Measurements from ENCODE around the gene FKRP.
"Not testable (repeated sequence)": the region's sequence is repeated elsewhere in the genome, so short reads cannot be mapped to it uniquely, and the experiment has no call there.

Gene FKRP, protein sequence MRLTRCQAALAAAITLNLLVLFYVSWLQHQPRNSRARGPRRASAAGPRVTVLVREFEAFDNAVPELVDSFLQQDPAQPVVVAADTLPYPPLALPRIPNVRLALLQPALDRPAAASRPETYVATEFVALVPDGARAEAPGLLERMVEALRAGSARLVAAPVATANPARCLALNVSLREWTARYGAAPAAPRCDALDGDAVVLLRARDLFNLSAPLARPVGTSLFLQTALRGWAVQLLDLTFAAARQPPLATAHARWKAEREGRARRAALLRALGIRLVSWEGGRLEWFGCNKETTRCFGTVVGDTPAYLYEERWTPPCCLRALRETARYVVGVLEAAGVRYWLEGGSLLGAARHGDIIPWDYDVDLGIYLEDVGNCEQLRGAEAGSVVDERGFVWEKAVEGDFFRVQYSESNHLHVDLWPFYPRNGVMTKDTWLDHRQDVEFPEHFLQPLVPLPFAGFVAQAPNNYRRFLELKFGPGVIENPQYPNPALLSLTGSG

DNA sequence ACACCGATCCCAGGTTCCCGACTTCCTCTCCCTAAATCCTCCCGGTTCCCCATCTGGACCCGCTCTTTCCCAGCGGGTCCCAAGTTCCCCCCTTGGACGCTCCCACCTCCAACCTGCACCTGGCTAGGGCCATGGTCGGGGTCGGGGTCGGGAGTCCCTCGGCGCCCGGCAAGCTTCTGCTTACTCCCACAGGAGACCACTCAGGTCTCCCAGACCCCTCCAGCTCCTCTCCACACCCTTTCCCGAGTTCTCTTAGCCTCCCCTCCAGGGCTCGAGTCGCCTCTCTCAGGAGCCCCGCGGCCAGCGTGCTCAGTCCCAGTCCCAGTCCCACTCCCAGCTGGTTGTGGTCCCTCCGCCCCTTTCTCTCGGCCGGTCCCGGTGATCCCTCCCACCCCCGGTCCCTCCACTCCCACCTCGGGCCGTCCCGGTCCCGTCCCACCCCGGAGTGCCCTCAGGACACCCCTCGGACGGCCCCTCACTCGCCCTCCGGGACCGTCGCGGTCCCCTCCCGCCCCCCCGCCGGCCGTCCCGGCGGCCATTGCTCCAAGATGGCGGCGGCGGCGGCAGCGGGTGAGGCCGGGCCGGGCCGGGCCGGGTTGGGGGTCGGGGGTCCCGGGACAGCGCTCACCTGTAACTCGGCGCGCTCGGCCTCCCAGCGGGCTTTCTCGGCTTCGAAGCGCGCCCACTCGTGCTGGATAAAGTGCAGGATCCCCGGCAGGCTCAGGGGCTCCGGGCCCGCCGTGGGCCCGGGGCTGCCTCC, at the start of gene FKRP:
Gene FKRP (plus strand): TSS at position 537 of the 760 bp plus-strand sequence. CDS start 9,394 bp downstream, outside the sequence.
- DNase-seq (ENCODE audit: low read depth) = peak; percentile 43

DNA sequence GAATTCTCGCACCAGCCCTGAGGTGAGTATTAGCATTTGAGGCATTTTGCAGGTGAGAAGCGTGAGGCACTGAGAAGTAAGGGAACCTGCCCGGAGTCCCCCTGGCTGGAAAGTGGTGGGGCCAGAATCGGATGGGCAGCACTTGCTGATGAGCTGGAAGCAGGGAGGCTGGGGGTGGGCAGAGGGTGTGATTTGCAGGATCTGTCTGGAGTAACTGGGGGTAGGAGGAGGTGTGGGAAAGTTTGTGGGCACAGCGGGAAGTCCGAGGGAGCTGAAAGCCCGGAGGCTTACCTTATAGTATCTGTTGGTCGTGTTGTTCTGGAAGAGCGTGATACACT, 49.0 kb upstream of the FKRP start:
- no peak for DNase-seq (ENCODE audit: low read depth)

DNA sequence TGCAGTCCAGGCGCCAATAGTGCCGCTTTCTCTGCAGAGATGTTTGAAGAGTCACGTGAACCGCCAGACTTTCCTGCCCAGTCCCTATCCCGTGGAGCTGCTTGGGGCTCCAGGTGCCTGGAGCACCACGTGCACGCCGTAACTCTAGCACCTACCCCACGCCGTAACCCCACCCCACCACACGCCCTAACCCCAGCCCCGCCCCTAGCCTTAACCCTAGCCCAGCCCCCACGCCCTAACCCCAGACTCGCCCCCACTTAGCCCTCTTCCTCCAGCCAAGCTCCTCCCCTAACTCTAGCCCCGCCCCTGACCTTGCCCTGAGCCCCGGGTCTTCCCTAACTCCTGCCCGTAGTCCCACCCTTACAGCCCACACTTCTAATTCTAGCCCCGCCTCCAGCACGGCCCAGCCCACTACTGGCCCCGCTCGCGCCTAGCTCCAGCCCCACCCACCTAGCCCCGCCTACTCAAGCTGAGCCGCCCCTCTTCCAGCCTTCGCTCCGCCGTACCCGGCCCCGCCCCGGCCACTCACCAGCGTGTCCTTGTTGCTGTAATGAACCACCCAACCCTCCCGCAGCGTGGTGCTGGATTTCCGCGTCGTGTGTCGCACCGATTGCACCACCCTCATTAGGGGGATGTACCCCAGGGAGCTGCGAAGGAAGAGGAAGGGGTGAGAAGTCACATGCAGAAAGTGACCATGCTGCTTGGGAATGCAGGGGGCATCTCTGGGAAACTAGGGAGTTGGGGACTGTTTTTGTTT, 48.5 kb upstream of the FKRP start:
- peak; percentile 31 for DNase-seq (ENCODE audit: low read depth)

DNA sequence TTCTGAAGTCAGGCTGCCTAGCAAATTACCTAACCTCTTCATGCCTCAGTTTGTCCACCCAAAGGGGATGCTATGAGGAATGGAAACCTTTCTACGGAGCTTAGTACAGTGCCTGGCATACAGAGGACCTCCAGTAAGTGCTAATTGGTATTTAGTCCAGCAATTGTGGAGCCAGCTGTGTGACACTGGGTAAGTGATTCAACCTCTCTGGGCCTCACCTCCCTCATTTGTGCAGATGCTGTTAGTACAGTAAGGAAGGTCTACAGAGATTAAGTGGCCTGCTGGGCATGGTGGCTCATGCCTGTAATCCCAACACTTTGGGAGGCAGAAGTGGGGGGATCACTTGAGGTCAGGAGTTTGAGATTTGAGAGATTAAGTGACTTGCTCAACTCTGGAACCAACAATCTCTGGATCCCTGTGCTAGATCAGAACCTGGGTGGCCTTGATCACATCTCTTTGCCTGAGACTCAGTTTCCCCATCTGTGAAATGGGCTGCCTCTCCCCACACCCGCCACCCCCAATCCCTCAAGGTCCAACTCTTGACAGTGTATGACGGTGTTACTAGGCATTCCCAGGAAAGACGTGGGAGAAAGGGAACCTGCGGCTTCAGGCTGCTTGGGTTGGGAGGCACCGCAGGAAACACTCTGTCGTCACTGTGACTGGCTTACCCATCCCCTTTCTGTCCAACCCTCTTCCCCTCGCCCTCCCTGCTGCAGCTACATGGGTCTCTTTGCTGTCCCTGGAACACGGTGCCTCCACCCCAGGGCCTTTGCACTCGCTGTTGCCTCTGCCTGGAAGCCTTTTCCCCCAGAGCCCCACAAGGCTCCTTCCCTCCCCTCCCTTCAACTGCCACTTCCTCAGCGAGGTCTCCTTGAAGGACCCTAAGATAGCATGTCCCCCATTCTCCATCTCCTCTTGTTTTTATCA, 47.2 kb upstream of the FKRP start:
- no peak for DNase-seq (ENCODE audit: low read depth)

DNA sequence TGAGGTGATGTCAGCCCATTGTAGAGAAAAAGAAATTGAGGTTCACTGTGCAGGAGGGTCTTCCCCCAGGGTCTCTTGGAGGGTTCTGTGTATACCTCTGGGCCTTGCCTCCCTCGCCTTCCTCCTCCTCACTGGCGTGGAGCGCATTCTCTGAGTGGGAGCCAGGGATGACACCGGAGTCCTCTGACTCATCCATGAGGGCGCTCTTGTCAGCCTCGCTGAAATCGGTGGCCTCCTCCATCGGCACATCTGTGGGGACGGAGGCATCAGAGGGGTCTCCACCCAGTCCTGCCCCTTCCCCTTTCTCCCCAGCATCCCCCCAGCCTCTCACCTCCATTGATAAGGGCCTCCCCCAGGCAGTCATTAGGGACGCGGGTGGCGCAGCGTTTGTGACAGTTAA, 45.2 kb upstream of the FKRP start:
- no peak for DNase-seq (ENCODE audit: low read depth)

DNA sequence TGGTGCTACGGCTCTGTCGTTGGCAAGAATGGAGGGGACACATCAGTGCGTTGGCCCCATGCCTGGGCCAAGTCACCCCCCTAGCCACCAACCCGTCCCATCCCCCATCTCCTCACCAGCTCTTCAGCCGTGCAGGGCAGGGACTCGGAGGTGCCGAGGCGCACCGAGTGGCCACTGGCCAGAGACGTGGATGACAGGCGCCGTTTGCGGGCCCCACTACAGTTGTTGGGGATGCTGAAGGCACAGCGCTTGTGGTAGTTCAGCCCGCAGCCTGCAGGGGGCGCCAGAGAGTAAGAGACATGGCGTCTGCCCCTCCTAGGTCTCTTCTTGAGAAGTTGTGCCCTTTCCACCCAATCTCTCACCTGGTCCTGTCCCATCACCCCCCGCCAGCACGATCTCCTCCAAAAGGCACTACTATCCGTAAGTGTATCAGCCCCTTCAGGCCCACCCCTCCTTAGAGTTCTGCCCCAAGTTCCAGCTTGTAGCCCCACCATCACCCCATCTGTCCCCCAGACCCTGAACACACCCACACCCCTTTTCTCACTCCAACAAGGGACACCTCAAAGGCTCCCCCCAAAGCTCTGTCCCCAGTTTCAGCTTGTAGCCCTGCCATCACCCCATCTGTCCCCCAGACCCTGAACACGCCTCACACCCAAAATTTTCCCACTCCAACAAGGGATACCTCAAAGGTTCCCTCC, 41.3 kb upstream of the FKRP start:
- peak; percentile 64 for DNase-seq (ENCODE audit: low read depth)

DNA sequence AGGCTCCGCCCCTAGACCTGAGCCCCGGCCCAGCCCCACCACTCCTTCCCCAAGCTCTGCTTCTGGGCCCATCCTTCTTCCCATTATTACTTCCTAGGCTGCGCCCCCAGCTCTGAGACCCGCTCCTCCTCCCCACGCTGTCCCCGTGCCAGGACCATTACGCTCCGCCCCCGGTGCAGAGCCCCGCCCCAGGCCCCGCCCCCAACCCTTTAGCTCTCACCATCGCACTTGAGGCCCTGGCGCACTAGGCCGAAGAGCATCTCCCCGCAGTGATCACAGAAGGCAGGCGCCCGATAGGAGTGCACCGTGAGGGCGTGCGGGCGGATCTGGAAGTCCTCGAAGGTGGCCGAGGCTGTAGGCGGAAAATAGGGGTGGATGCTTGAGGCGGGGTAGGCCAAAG, 35.2 kb upstream of the FKRP start:
- no peak for DNase-seq (ENCODE audit: low read depth)

DNA sequence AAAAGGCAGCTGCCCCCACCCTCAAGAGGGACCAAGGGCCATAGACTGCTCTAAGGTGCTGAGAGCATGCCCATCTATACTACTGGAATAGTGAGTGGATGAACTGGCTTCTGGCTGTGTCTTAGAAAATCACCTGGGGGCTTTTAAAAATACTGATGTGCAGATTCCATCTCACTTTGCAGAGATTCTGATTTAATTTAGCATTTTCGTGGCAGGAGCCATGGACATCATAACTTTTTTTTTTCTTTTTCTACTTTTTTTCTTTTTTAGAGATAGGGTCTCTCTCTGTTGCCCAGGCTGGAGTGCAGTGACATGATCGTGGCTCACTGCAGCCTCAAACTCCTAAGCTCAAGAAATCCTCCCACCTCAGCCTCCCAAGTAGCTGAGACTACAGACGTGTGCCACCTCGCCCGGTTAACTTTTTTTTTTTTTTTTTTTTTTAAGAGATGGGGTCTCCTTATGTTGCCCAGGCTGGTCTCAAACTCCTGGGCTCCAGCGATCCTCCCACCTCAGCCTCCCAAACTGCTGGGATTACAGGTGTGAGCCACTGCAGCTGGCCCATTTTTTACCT, 33.0 kb upstream of the FKRP start:
- not testable (repeated sequence) for DNase-seq (ENCODE audit: low read depth)

DNA sequence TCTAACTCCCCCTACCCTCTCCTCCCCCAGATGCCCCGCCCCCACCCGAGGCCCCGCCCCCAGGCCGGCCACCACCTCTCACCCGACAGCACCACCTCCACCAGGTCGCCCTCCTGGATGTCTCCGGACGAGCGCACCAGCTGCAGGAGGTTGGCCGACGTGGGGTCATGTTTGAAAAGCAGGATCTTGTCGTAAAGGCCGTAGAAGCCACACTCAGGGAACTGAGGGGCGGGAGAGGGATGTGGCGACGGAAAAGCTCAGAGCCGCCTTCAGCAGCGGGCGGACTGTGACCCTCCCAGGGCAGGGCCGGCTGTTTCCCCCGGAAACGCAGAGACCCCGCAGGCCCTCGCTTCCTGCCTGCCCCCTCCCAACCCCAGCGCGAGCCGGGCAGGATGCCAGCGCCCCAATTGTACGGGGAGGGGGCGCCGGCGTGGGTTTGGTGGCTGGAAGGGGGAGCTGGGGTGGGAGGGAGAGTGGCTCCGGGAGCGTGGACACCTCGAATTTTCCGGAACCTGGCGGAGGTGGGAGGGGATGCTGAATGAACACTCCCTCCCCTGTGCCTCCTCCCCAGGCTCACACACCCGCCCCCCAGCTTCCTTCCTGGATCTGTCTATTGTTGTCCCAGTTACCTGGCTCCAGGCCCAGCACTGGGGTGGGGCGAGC, 31.9 kb upstream of the FKRP start:
- peak; percentile 86 for DNase-seq (ENCODE audit: low read depth)

DNA sequence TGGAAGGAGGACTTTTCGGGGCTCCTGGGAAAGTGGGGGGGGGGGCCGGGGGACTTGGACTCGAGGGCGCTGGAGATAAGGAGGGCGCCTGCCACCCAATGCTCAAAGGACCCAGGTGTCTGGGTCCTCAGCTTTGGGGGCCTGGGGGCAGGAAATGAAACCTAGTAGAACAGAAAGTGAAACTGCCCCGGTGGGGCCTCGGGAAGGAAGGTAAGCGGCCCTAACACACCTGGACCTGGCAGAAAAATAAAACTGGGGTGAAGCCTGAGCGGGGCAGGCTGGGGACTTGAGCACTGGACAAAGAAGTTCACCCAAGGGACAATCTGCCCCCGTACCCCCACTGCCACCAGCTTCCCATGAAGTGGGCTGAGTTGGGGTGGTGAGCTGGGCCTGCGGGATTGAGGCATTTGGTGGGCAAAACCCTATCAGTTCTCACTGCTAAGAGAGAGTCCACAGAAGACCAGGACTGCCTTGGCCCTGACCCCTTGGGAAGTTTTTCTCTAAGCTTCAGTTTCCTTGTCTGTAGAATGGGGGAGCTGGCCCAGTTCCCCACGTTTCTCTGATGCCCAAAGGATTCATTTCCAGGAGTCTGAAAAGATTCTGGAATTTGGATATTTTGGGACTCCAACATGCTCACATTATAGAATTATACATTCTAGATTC, 31.3 kb upstream of the FKRP start:
- DNase-seq (ENCODE audit: low read depth) = no peak

DNA sequence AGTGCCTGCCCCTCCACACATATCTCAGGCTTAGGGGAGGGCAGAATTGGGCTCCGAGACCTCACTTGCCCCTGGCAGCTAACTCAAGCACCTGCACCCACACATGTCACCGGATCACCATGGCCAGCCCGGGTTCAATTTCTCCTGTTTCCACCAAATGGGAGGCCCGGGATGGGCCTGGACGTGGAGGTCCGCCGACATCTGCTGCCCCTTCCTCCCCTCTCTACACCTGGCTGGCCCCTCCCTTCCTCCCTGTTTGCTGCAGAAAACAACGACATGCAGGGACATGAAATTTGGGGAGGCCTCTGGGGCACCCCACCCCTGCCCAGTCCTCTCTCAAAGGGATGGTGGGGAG, 30.3 kb upstream of the FKRP start:
- no peak for DNase-seq (ENCODE audit: low read depth)

DNA sequence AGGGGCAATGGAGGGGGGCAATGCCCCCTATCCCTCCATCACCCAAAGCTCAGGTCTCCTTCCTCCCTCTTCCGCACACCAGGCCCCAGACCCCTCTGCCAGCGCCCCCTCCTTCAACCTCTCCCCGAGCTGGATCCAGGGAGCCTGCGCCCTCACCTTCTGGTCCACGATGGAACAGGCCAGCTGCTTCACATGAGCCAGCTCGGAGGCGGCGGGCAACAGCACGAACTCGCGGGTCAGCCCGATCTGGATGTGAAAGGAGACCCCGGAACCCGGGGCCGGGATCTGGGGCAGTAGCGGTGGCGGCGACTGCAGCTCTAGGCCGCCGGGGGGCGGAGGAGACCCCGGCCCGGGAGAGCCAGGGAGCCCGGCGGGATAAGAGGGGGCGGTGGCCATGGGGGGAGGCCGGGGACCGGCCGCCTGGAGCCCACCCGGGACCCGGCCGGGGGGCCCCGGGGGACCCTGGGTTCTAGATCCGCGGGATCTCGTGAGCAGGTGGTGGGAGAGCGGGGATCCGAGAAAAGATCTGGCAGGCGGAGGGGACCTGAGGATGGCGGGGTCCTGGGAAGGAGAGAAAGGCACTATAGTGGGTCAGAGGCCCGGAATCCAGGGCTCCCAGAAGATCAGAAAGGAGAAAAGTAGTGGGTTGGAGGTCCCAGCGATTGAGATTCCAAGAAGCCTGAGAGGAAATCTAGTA, 29.7 kb upstream of the FKRP start:
- DNase-seq (ENCODE audit: low read depth) = peak; percentile 54

DNA sequence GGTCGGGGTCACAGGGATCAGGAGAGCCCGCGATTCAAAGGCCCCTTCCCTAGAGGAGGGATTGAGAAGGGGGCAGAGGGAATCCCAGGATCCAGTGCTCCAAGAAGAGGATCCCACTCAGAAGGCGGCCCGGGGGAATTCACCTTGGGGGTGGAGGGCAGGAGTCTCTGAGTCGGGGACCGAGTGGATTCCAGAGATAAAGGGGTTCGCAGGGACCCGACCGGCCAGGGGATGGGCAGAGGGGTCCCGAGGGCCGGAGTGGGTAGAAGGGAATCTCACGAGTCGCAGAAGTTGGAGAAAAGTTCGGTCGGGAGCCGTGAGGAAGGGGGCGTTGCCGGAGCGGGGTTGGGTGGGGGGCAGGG, 29.2 kb upstream of the FKRP start:
- DNase-seq (ENCODE audit: low read depth) = no peak

DNA sequence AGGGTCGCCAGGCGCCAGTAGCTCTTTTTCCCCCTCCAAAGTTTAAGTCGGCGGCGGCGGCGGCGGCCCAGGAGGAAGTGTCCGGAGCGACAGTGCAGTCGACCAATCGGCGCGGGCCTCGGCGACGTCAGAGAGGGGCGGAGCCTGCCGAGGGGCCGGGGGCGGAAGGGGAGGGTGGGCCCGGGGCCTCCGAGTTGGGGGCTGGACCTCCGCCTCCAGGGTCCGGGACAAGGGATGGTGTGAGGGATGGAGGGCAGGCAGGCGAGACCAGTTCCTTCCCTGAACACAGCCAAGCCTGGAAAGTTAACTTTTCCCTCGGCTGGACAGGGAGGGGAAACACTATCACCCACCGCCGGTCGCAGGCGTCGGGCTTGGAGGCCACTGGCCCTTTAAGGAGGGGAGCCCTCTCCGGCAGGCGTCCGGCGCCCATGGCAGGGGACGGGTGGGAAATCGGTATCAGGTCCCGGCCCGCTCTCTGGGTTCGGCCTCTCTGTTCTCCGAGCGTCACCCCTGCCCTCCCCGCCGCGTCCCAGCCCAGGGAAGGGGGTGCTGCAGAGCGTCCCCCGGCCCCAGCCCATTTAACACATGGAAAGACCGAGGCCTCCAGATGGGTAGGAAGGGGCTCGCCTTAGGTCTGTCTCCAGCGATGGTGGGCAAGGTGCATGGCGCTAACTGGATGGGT, 28.7 kb upstream of the FKRP start, which contains the start of gene PRKD2:
Gene PRKD2 (minus strand): TSS at position 81 of the 682 bp plus-strand sequence. CDS start 744 bp downstream, outside the sequence.
- peak; percentile 82 for DNase-seq (ENCODE audit: low read depth)

DNA sequence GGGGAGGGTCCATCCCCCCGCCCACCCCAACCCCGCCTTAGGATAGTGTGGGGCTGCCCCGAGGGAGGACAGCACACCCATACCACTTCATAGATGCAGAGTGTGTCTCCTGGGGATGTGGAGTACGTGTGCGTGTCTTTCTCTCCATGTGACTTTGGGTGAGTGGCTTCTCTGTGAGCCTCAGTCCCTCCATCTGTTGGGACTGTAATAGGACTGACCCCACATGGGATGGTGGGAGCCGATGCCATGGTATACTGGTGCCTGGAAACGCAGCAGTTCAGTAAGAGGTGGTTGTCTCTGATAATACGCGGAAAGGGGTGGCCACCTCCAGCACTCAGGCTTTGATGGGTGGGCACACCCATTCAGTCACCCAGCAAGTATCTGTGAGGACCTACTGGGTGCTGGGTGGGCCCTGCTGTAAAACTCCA, 28.1 kb upstream of the FKRP start:
- DNase-seq (ENCODE audit: low read depth) = no peak

DNA sequence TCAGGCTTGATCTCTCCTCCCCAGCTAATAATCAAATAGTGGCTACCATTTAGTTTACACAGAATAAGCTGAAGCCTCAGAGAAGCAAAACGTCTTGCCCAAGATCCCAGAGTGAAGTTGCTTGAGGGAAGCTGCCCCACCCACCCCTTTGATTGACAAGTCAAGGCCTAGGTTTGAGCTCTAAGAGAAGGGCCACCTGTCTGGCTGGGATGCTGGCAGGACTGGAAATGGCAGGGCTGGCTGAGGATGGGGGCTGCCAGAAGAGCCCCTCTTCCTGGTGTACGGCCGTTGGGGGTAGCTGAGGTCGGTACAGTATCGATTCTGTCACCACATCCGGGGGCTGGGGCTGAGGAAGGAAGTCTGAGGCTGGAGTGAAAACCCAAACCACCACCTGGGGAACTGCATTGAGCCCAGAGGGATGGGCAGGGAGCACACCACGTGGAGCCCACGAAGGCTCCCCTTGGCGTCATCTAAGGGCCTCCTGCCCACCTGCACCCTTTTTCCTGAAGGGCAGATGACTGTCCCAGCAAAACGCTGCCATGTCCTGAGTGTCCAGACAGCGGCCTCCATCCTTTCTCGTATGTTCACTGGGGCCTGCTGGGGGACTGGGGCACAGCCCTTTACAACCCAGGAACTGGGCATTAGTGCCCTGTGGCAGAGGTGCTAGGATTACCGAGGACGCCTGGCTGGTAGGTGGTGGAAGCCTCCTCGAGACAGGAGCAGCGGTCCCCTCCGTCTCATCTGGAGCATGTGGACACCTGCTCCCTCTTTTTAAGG, 27.5 kb upstream of the FKRP start:
- DNase-seq (ENCODE audit: low read depth) = no peak

DNA sequence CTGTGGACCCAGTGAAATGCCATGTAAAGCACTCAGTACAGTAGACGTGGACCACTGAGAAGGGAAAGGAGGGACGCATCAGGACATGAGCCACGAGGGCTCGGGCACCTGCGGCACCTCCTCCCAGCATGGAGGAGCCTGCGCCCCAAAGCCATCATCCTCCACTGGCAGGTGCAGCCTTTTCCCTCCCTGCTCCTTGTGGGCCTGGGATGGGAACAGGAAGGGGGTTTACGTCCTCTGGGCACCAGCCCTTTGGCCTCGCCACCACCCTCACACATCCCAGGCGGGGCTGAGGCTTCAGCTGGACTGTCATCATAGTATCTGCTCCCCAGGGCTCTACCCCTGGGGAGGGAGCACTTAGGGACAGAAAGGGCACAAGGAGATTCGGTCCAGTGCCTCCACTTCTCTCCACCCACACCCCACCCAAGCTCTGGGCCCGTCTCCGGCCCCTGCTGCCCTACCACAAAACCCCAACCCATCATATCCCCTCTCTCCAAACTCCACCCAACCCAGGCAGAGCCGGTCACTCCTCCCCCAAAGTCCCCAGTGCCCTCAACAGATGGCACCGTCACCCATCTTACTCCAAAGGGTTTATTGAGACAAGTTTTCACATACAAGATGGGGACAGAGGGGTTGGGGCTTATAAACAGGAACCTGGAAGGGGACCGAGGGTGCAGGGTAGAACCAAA, 26.8 kb upstream of the FKRP start:
- no peak for DNase-seq (ENCODE audit: low read depth)
